Measurements from ENCODE around the gene TBX15.

- TF ChIP-seq CTCF (conservative IDR thresholded peaks at IDR 0.05) (no peak), ZFX (IDR thresholded peaks at IDR 0.05) (no peak)
Measured at GRCh38 chr1:119009312-119009655, 21.1 kb upstream of the TBX15 start.
